Right lobe of liver (tissue), 6 donors: ENCODE data around the gene PPBP. TPM values are rescaled to one million over a fixed set of nuclear protein-coding genes. Genes with fewer than 3 reads are reported as not detected.

Source experiments
- ATAC-seq, 4 donors: fragments of 200-7000 bp; cut with Tn5 transposase; one replicate each; pipeline ENCODE4 v1.9.1; 2020; ENCODE audit warnings: mild to moderate bottlenecking in 4 of 4, moderate library complexity in 4 of 4
- DNase-seq, 3 donors: peaks; one replicate each; pipeline ENCODE4 v3.0.0-alpha.2; 2020
- H3K27ac ChIP-seq, 3 donors: fragments of 200-600 bp; one replicate each; pipeline ENCODE4 v1.8.0; 2022
- H3K27me3 ChIP-seq, 2 donors: fragments of 200-600 bp; one replicate each; pipeline ENCODE4 v1.8.0; 2022
- H3K36me3 ChIP-seq, 4 donors: fragments of 200-600 bp; sonication (generic) in 1 of 4; one replicate each; pipeline versions ENCODE4 v1.5.1 to v1.8.0; 2017 to 2022; ENCODE audit warnings: control low read depth in 1 of 4
- H3K4me1 ChIP-seq, 4 donors: fragments of 200-600 bp; sonication (generic) in 1 of 4; one replicate each; pipeline versions ENCODE4 v1.5.1 to v1.8.0; 2017 to 2022; ENCODE audit warnings: control low read depth in 1 of 4
- H3K4me3 ChIP-seq, 3 donors: fragments of 200-600 bp; one replicate each; pipeline ENCODE4 v1.8.0; 2022
- H3K9me3 ChIP-seq, 4 donors: fragments of 200-600 bp; sonication (generic) in 1 of 4; one replicate each; pipeline versions ENCODE4 v1.5.1 to v1.8.0; 2017 to 2022; ENCODE audit warnings: control low read depth in 1 of 4
- CTCF ChIP-seq, 4 donors: fragments of 200-600 bp in 3 of 4; fragments of 450-650 bp in 1 of 4; IDR thresholded peaks; one replicate each; pipeline versions ENCODE4 v1.5.1 to v1.8.0; 2016 to 2022; ENCODE audit warnings: antibody characterized with exemption in 4 of 4, mild to moderate bottlenecking in 2 of 4
- POLR2A ChIP-seq: fragments of 450-650 bp; IDR thresholded peaks from one replicate; pipeline ENCODE4 v1.6.1; 2017; ENCODE audit warnings: antibody characterized with exemption, mild to moderate bottlenecking
- WGBS: methylation state at CpG from one replicate; pipeline ENCODE4 v1.1.6; 2018; ENCODE audit warnings: low coverage, low lambda C conversion rate; ENCODE audit not compliant: insufficient coverage; ENCODE audit errors: missing lambda C conversion rate; 5-methylcytosine and 5-hydroxymethylcytosine counted together
- intact Hi-C, 2 donors: fragments of 100-400 bp; cut with DNase I; formaldehyde crosslinking; loops; one replicate each; pipeline versions ENCODE4 v1.11.2 to v1.14.1; 2022
- total RNA-seq, 6 experiments: library from RNA; depleted of rRNA in 2 of 6; stranded (reverse); fragments of >200 nt in 2 of 6; fragmentation: NEBNext Ultra II Directional in 3 of 6; extraction: Animal tissue kit (Norgen Biotek cat#: 25700) in 3 of 6; gene quantifications; one replicate each; pipeline versions ENCODE4 v1.1.0 to v1.2.4, GENCODE V29; 2016 to 2023
- donor health status: DM: no; HTN: yes; CAD: no.
- donor health status: DM: no; HTN: no; CAD: no.
- donor health status: DM: no; HTN: no; CAD: no.
- donor health status: DM: no; HTN: yes; CAD: no.
- donor health status: DM: no; HTN: yes; CAD: no.

PPBP gene
- total RNA-seq, 6 experiments from 2014 or later = 0.42 to 8.5 (median 1.2) TPM; not detected in 1

GRCh38 chr4:73991742-73992000, 3.7 kb upstream of the PPBP start:
- H3K27ac ChIP-seq = no peak overlapping the region
- WGBS = 79% methylated on average over 1 of the region's 1 CpG
- no peak for ATAC-seq
- no peaks in the 10 kb centered on the region for H3K27me3 ChIP-seq
- TF ChIP-seq CTCF (IDR thresholded peaks at IDR 0.05) (no peak), POLR2A (no peak)
- intact Hi-C loops = no loop called here
- no peaks in the 10 kb centered on the region for H3K4me1 ChIP-seq
- no peak for DNase-seq
- H3K9me3 ChIP-seq = no peaks in the 10 kb centered on the region
- no peak overlapping the region for H3K4me3 ChIP-seq
- no peaks in the 10 kb centered on the region for H3K36me3 ChIP-seq

DNA sequence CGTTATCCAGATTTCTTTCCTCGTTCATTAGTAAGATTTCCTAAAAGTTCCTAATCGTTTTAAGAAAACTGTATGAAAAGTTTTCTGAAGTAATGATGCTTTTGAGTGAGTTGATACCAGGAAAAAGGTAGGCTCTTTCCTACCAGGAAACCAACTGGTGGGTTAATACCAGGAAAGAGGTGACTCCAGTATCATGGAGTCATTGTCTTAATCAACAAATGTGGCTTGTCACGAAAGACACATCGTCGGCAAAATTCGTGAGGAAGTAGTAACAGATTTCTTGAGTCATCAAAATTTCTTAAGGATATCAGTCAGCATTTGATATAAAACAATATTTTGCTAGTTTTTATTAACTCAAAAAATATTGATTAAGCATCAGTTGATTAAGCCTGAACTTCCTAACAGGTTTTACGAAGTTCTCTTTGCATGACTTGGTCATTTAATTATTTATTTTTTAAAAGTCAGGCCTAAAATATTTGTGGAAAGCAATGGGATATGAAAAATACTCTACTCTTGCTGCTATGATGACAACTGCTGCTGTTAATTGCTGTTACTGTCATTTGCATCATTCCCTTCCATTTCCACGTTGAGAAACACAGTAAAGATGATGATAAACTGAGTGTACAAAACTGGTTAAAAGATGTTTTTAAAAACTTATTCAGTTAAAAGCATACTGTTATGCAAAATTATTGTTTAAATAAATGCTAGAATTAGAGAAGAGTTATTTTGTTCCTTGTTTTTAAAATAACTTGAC, 3.2 kb upstream of the PPBP start:
- no peaks in the 10 kb centered on the region for H3K36me3 ChIP-seq
- no peak overlapping the region for H3K27ac ChIP-seq
- H3K9me3 ChIP-seq = no peaks in the 10 kb centered on the region
- no peaks in the 10 kb centered on the region for H3K4me1 ChIP-seq
- no peak for TF ChIP-seq CTCF (IDR thresholded peaks at IDR 0.05)
- intact Hi-C loops = no loop called here
- 73% methylated on average over 9 of the region's 9 CpGs for WGBS
- H3K27me3 ChIP-seq = peaks cover 0 to under 1% of the 10 kb centered on the region in 2 donors
- H3K4me3 ChIP-seq = no peak overlapping the region
- no peak for ATAC-seq
- no peak for DNase-seq

DNA sequence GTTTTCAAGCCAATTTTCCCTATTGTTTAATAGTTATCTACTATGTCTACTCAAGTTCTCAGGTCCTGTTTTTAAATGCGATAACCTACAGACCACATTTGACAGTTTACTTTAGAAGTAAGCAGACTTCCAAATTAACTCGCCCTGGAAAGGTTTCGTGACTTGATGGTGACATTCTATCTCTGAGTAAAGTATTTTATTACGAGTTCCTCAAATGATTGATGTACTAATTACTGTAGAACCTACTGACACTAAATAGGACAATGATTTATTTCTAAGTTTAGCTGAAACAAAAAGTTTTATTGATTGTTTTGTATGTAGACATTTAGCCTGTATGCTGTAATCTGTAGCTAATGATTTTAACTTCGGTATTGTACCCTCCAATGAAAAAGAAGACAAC, 1.9 kb upstream of the PPBP start:
- Histone ChIP-seq H3K9me3 (no peaks in the 10 kb centered on the region), H3K4me1 (no peaks in the 10 kb centered on the region), H3K4me3 (no peak overlapping the region), H3K36me3 (no peaks in the 10 kb centered on the region), H3K27me3 (peaks cover 0 to 4% of the 10 kb centered on the region in 2 donors), H3K27ac (no peak overlapping the region)
- intact Hi-C loops = no loop called here
- ATAC-seq = no peak
- no peak for TF ChIP-seq CTCF (IDR thresholded peaks at IDR 0.05)
- TF ChIP-seq POLR2A = no peak
- WGBS = 74% methylated on average over 5 of the region's 5 CpGs
- DNase-seq = no peak

DNA sequence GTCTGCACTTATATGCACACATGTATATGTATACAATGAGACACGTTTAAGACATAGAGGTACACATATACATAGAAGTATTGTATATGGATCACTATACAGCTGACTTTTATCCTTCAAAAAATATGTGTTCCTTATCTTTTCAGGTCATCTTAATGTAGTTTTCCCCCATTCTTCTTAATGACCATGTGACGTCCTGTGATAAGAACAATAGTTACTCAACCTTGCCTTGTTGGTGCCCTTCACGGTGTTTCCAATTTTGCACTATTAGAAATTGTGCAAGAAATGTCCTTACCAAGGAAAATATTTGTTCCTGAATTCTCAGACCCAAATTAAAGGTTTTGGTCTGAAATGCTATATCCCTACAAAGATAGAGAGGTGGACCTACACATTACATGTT, 1.0 kb upstream of the PPBP start:
- Histone ChIP-seq H3K4me1 (no peaks in the 10 kb centered on the region), H3K4me3 (no peak overlapping the region), H3K27ac (no peak overlapping the region), H3K36me3 (no peaks in the 10 kb centered on the region), H3K9me3 (no peaks in the 10 kb centered on the region), H3K27me3 (peaks cover 0 to 5% of the 10 kb centered on the region in 2 donors)
- TF ChIP-seq CTCF (IDR thresholded peaks at IDR 0.05) (no peak), POLR2A (no peak)
- intact Hi-C loops = no loop called here
- DNase-seq (no peak), ATAC-seq (no peak)
- WGBS = 35% methylated on average over 3 of the region's 3 CpGs

- Histone ChIP-seq H3K36me3 (no peaks in the 10 kb centered on the region), H3K4me1 (no peaks in the 10 kb centered on the region), H3K27ac (no peak overlapping the region), H3K9me3 (no peaks in the 10 kb centered on the region), H3K4me3 (no peak overlapping the region), H3K27me3 (peaks cover 0 to 13% of the 10 kb centered on the region in 2 donors)
- intact Hi-C loops = no loop called here
- DNase-seq (no peak), ATAC-seq (no peak)
- TF ChIP-seq CTCF (IDR thresholded peaks at IDR 0.05) (no peak), POLR2A (no peak)
- WGBS = 13% methylated on average over 1 of the region's 1 CpG
Observed at GRCh38 chr4:73985528-73985852, 2.5 kb downstream of the PPBP start.
